Measurements from ENCODE around the gene DNM2.

Gene DNM2

GRCh38 chr19:10816691-10817090 is 98.8 kb downstream of the DNM2 start:
- Histone ChIP-seq H3K27me3 (ENCODE audit: insufficient read depth, low read depth) (no peaks in the 10 kb centered on the region), H2AFZ (ENCODE audit: low read depth) (no peak overlapping the region), H4K20me1 (ENCODE audit: insufficient read depth) (no peaks in the 10 kb centered on the region), H3K4me3 (IDR thresholded peaks at IDR 0.05; ENCODE audit: insufficient read depth, low read depth, low read length) (no peak overlapping the region), H3K9ac (no peak overlapping the region), H3K27ac (no peak overlapping the region), H3K79me2 (ENCODE audit: insufficient read depth, low read depth) (no peaks in the 10 kb centered on the region), H3K4me2 (no peak overlapping the region), H3K4me1 (ENCODE audit: low read depth, poor library complexity, severe bottlenecking) (no peaks in the 10 kb centered on the region), H3K36me3 (ENCODE audit: insufficient read depth) (no peaks in the 10 kb centered on the region)
- no peak for TF ChIP-seq CTCF (conservative IDR thresholded peaks at IDR 0.05; ENCODE audit: low read depth, low read length)

GRCh38 chr19:10817291-10818038 is 99.6 kb downstream of the DNM2 start:
- Histone ChIP-seq H3K4me2 (no peak overlapping the region), H3K9ac (no peak overlapping the region), H3K4me3 (IDR thresholded peaks at IDR 0.05; ENCODE audit: insufficient read depth, low read depth, low read length) (no peak overlapping the region), H2AFZ (ENCODE audit: low read depth) (no peak overlapping the region), H3K79me2 (ENCODE audit: insufficient read depth, low read depth) (no peaks in the 10 kb centered on the region), H3K27me3 (ENCODE audit: insufficient read depth, low read depth) (no peaks in the 10 kb centered on the region), H3K36me3 (ENCODE audit: insufficient read depth) (no peaks in the 10 kb centered on the region), H3K4me1 (ENCODE audit: low read depth, poor library complexity, severe bottlenecking) (no peaks in the 10 kb centered on the region), H3K27ac (no peak overlapping the region), H4K20me1 (ENCODE audit: insufficient read depth) (no peaks in the 10 kb centered on the region)
- TF ChIP-seq CTCF (conservative IDR thresholded peaks at IDR 0.05; ENCODE audit: low read depth, low read length), result no peak

GRCh38 chr19:10818301-10819123 is 100.6 kb downstream of the DNM2 start:
- no peaks in the 10 kb centered on the region for H3K36me3 ChIP-seq (ENCODE audit: insufficient read depth)
- no peak overlapping the region for H3K4me3 ChIP-seq (IDR thresholded peaks at IDR 0.05; ENCODE audit: insufficient read depth, low read depth, low read length)
- TF ChIP-seq CTCF (conservative IDR thresholded peaks at IDR 0.05; ENCODE audit: low read depth, low read length), result no peak
- H4K20me1 ChIP-seq (ENCODE audit: insufficient read depth), result no peaks in the 10 kb centered on the region
- H3K27me3 ChIP-seq (ENCODE audit: insufficient read depth, low read depth), result no peaks in the 10 kb centered on the region
- no peak overlapping the region for H3K27ac ChIP-seq
- no peaks in the 10 kb centered on the region for H3K79me2 ChIP-seq (ENCODE audit: insufficient read depth, low read depth)
- no peak overlapping the region for H3K9ac ChIP-seq
- no peak overlapping the region for H3K4me2 ChIP-seq
- no peaks in the 10 kb centered on the region for H3K4me1 ChIP-seq (ENCODE audit: low read depth, poor library complexity, severe bottlenecking)
- no peak overlapping the region for H2AFZ ChIP-seq (ENCODE audit: low read depth)

- no peak overlapping the region for H2AFZ ChIP-seq (ENCODE audit: low read depth)
- H3K9ac ChIP-seq, result no peak overlapping the region
- H3K4me2 ChIP-seq, result no peak overlapping the region
- no peaks in the 10 kb centered on the region for H3K36me3 ChIP-seq (ENCODE audit: insufficient read depth)
- no peaks in the 10 kb centered on the region for H3K4me1 ChIP-seq (ENCODE audit: low read depth, poor library complexity, severe bottlenecking)
- no peaks in the 10 kb centered on the region for H3K79me2 ChIP-seq (ENCODE audit: insufficient read depth, low read depth)
- no peak overlapping the region for H3K4me3 ChIP-seq (IDR thresholded peaks at IDR 0.05; ENCODE audit: insufficient read depth, low read depth, low read length)
- H3K27me3 ChIP-seq (ENCODE audit: insufficient read depth, low read depth), result no peaks in the 10 kb centered on the region
- TF ChIP-seq CTCF (conservative IDR thresholded peaks at IDR 0.05; ENCODE audit: low read depth, low read length), result no peak
- no peaks in the 10 kb centered on the region for H4K20me1 ChIP-seq (ENCODE audit: insufficient read depth)
- H3K27ac ChIP-seq, result no peak overlapping the region
Observed at GRCh38 chr19:10819124-10820060, 101.5 kb downstream of the DNM2 start.
